ENCODE data around the gene SHISA2. TPM values are rescaled to one million over a fixed set of nuclear protein-coding genes. Genes with fewer than 3 reads are reported as not detected.
A peak's percentile ranks its signal among the peaks of the same experiment; 100 is the strongest.

SHISA2 gene
- total RNA-seq, 1 donor from 2014 or later, result 34.1 TPM

- no peak overlapping the region for H3K4me3 Mint-ChIP-seq (ENCODE audit: unreplicated experiment)
- H3K27ac Mint-ChIP-seq (ENCODE audit: unreplicated experiment), result no peak overlapping the region
- H3K36me3 Mint-ChIP-seq (ENCODE audit: unreplicated experiment), result no peaks in the 10 kb centered on the region
- peaks cover 4% of the 10 kb centered on the region for H3K27me3 Mint-ChIP-seq (ENCODE audit: unreplicated experiment)
- no peak for TF ChIP-seq CTCF (IDR thresholded peaks at IDR 0.05; ENCODE audit: partially characterized antibody, unreplicated experiment)
- no peak for DNase-seq
- peaks cover 21% of the 10 kb centered on the region for H3K4me1 Mint-ChIP-seq (ENCODE audit: low read depth, unreplicated experiment)
- H3K9me3 Mint-ChIP-seq (ENCODE audit: unreplicated experiment), result peaks cover 8% of the 10 kb centered on the region
These were observed 3.1 kb upstream of the SHISA2 start for GRCh38 chr13:26054896-26055295.

- Mint-ChIP-seq H3K4me1 (ENCODE audit: low read depth, unreplicated experiment) (peaks cover 23% of the 10 kb centered on the region), H3K27ac (ENCODE audit: unreplicated experiment) (no peak overlapping the region), H3K27me3 (ENCODE audit: unreplicated experiment) (peaks cover 11% of the 10 kb centered on the region), H3K4me3 (ENCODE audit: unreplicated experiment) (no peak overlapping the region), H3K36me3 (ENCODE audit: unreplicated experiment) (no peaks in the 10 kb centered on the region), H3K9me3 (ENCODE audit: unreplicated experiment) (peaks cover 11% of the 10 kb centered on the region)
- TF ChIP-seq CTCF (IDR thresholded peaks at IDR 0.05; ENCODE audit: partially characterized antibody, unreplicated experiment), result no peak
- DNase-seq, result no peak
These were observed 1.7 kb upstream of the SHISA2 start for GRCh38 chr13:26053418-26053980.

GRCh38 chr13:26052337-26052736 is 521 bp upstream of the SHISA2 start:
- no peak for TF ChIP-seq CTCF (IDR thresholded peaks at IDR 0.05; ENCODE audit: partially characterized antibody, unreplicated experiment)
- peak overlapping the region; percentile 81 for H3K27ac Mint-ChIP-seq (ENCODE audit: unreplicated experiment)
- peaks cover 11% of the 10 kb centered on the region for H3K27me3 Mint-ChIP-seq (ENCODE audit: unreplicated experiment)
- H3K9me3 Mint-ChIP-seq (ENCODE audit: unreplicated experiment), result peaks cover 11% of the 10 kb centered on the region
- H3K4me3 Mint-ChIP-seq (ENCODE audit: unreplicated experiment), result peak overlapping the region; percentile 82
- no peak for DNase-seq
- peaks cover 27% of the 10 kb centered on the region for H3K4me1 Mint-ChIP-seq (ENCODE audit: low read depth, unreplicated experiment)
- no peaks in the 10 kb centered on the region for H3K36me3 Mint-ChIP-seq (ENCODE audit: unreplicated experiment)

GRCh38 chr13:26051231-26051656 is 572 bp downstream of the SHISA2 start:
- H3K9me3 Mint-ChIP-seq (ENCODE audit: unreplicated experiment), result peaks cover 11% of the 10 kb centered on the region
- H3K27ac Mint-ChIP-seq (ENCODE audit: unreplicated experiment), result peak overlapping the region; percentile 78
- peaks cover 28% of the 10 kb centered on the region for H3K4me1 Mint-ChIP-seq (ENCODE audit: low read depth, unreplicated experiment)
- peaks cover 11% of the 10 kb centered on the region for H3K27me3 Mint-ChIP-seq (ENCODE audit: unreplicated experiment)
- DNase-seq, result peak; percentile 60
- H3K4me3 Mint-ChIP-seq (ENCODE audit: unreplicated experiment), result peak overlapping the region; percentile 81
- no peak for TF ChIP-seq CTCF (IDR thresholded peaks at IDR 0.05; ENCODE audit: partially characterized antibody, unreplicated experiment)
- H3K36me3 Mint-ChIP-seq (ENCODE audit: unreplicated experiment), result no peaks in the 10 kb centered on the region

- Mint-ChIP-seq H3K27ac (ENCODE audit: unreplicated experiment) (peak overlapping the region; percentile 90), H3K9me3 (ENCODE audit: unreplicated experiment) (peaks cover 11% of the 10 kb centered on the region), H3K27me3 (ENCODE audit: unreplicated experiment) (peaks cover 11% of the 10 kb centered on the region), H3K4me1 (ENCODE audit: low read depth, unreplicated experiment) (peaks cover 28% of the 10 kb centered on the region), H3K4me3 (ENCODE audit: unreplicated experiment) (peak overlapping the region; percentile 97), H3K36me3 (ENCODE audit: unreplicated experiment) (no peaks in the 10 kb centered on the region)
- peak; percentile 10 for TF ChIP-seq CTCF (IDR thresholded peaks at IDR 0.05; ENCODE audit: partially characterized antibody, unreplicated experiment)
- DNase-seq, result peak; percentile 89
These were observed 1.1 kb downstream of the SHISA2 start for GRCh38 chr13:26050568-26051230.
